Upper lobe of left lung (tissue), 6 donors: ENCODE data around the gene UNC5C. TPM values are rescaled to one million over a fixed set of nuclear protein-coding genes. Genes with fewer than 3 reads are reported as not detected.

Source experiments
- ATAC-seq, 2 donors: fragments of 200-7000 bp; cut with Tn5 transposase; one replicate each; pipeline ENCODE4 v1.9.1; 2022; ENCODE audit warnings: mild to moderate bottlenecking in 2 of 2, moderate library complexity in 2 of 2; ENCODE audit not compliant: low FRiP score in 2 of 2
- DNase-seq, 2 donors: peaks; one replicate each; pipeline ENCODE4 v3.0.0-alpha.2; 2019 to 2020
- H3K27ac ChIP-seq, 4 donors: fragments of 200-600 bp; sonication (generic); one replicate each; pipeline ENCODE4 v1.5.1; 2016 to 2019
- H3K27me3 ChIP-seq, 4 donors: fragments of 200-600 bp; sonication (generic); one replicate each; pipeline ENCODE4 v1.5.1; 2017 to 2019
- H3K36me3 ChIP-seq, 4 donors: fragments of 200-600 bp; sonication (generic); one replicate each; pipeline ENCODE4 v1.5.1; 2016 to 2019
- H3K4me1 ChIP-seq, 4 donors: fragments of 200-600 bp; sonication (generic); one replicate each; pipeline ENCODE4 v1.5.1; 2018 to 2019
- H3K4me3 ChIP-seq, 4 donors: fragments of 200-600 bp; sonication (generic); one replicate each; pipeline ENCODE4 v1.5.1; 2017 to 2019; ENCODE audit warnings: mild to moderate bottlenecking in 2 of 4, moderate library complexity in 1 of 4
- H3K9me3 ChIP-seq, 4 donors: fragments of 200-600 bp; sonication (generic); one replicate each; pipeline ENCODE4 v1.5.1; 2018 to 2019
- EP300 ChIP-seq, 4 donors: sonication (generic); formaldehyde crosslinking; IDR thresholded peaks; one replicate each; pipeline ENCODE4 v1.5.1; 2017; ENCODE audit warnings: antibody characterized with exemption in 4 of 4, control low read depth in 2 of 4
- POLR2A ChIP-seq, 4 donors: fragments of 450-650 bp; IDR thresholded peaks; one replicate each; pipeline ENCODE4 v1.5.1; 2016 to 2017; ENCODE audit warnings: antibody characterized with exemption in 4 of 4, mild to moderate bottlenecking in 2 of 4
- POLR2AphosphoS5 ChIP-seq, 2 donors: sonication (generic); formaldehyde crosslinking; IDR thresholded peaks; one replicate each; pipeline ENCODE4 v1.5.1; 2017; ENCODE audit warnings: antibody characterized with exemption in 2 of 2
- WGBS, 2 donors: methylation state at CpG; one replicate each; pipeline ENCODE4 v1.1.5; 2017 to 2018; 5-methylcytosine and 5-hydroxymethylcytosine counted together
- total RNA-seq, 6 donors: library from RNA; depleted of rRNA in 4 of 6; stranded (reverse); fragments of >200 nt in 4 of 6; gene quantifications; one replicate each; pipeline versions ENCODE4 v1.1.0 to v1.2.1, GENCODE V29; 2016 to 2021
- TF ChIP-seq, protein P1 (sequence below), 6 experiments: fragments of 450-650 bp in 4 of 6; fragments of 200-600 bp in 2 of 6; sonication (generic) in 2 of 6; IDR thresholded peaks; one replicate each; pipeline ENCODE4 v1.5.1; 2016 to 2019; ENCODE audit warnings: antibody characterized with exemption in 6 of 6
- donor health status: DM: no; HTN: no; CAD: no; lungs with moderate emphysema.
- donor health status: DM: no; HTN: yes; CAD: no; lungs with severe emphysema.

UNC5C gene
- total RNA-seq, 6 donors from 2014 or later, result 1.8 to 14.7 (median 3.2) TPM

DNA sequence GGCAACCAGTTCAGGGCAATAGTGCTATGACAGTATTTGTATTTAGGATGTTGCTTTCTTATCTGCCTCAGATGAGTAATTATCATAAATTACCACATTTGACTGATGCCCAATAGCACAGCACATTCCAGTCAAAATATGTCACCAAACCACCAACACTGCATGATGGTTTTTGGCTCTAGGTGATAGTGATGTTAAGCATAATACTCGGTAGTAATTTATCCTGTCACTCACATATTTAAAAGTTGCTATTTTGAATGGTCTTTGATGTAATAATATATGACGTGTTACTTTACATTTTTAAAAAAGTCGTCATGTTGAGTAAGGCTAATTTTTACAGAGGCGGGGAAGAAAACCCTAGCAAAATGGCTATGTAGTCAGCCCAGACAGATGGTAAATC is 42.5 kb downstream of the UNC5C start:
- 71 to 75% methylated on average over 4 of the region's 4 CpGs for WGBS, 2 donors
- no peak for ATAC-seq

DNA sequence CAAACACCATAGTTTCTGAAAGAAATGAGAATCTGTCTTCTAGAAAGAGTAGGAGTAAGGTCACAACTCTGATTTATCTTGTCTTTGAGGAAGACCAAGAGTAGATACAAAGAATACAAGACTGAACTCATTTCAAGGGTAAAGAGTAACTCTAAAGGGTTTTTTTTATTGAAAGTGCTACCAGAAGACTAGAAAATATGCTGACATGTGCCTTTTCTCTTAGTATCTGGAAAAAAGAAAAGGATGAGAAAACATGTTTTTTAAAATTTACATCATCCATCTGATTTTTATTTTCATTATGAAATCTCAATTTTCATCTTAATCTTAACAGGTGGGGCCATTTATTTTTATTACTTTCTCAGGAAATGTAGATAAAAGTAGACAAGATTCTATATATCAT is 43.0 kb downstream of the UNC5C start:
- H3K27me3 ChIP-seq, result no peaks in the 10 kb centered on the region
- ATAC-seq (no peak), DNase-seq (no peak)
- TF ChIP-seq POLR2AphosphoS5 (IDR thresholded peaks at IDR 0.05) (no peak), POLR2A (IDR thresholded peaks at IDR 0.05) (no peak), EP300 (IDR thresholded peaks at IDR 0.05) (no peak)
- TF ChIP-seq, protein P1, sequence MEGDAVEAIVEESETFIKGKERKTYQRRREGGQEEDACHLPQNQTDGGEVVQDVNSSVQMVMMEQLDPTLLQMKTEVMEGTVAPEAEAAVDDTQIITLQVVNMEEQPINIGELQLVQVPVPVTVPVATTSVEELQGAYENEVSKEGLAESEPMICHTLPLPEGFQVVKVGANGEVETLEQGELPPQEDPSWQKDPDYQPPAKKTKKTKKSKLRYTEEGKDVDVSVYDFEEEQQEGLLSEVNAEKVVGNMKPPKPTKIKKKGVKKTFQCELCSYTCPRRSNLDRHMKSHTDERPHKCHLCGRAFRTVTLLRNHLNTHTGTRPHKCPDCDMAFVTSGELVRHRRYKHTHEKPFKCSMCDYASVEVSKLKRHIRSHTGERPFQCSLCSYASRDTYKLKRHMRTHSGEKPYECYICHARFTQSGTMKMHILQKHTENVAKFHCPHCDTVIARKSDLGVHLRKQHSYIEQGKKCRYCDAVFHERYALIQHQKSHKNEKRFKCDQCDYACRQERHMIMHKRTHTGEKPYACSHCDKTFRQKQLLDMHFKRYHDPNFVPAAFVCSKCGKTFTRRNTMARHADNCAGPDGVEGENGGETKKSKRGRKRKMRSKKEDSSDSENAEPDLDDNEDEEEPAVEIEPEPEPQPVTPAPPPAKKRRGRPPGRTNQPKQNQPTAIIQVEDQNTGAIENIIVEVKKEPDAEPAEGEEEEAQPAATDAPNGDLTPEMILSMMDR (IDR thresholded peaks at IDR 0.05), result no peak
- H3K4me1 ChIP-seq, result no peaks in the 10 kb centered on the region
- no peaks in the 10 kb centered on the region for H3K36me3 ChIP-seq
- H3K4me3 ChIP-seq, result no peak overlapping the region
- H3K9me3 ChIP-seq, result no peaks in the 10 kb centered on the region
- H3K27ac ChIP-seq, result no peak overlapping the region

More for the DNA sequence above, 42.5 kb downstream of the UNC5C start:
- no peak overlapping the region for H3K27ac ChIP-seq
- DNase-seq, result no peak
- TF ChIP-seq, protein P1 (IDR thresholded peaks at IDR 0.05), result no peak
- TF ChIP-seq POLR2A (IDR thresholded peaks at IDR 0.05), result no peak
- no peak for TF ChIP-seq POLR2AphosphoS5 (IDR thresholded peaks at IDR 0.05)
- no peak for TF ChIP-seq EP300 (IDR thresholded peaks at IDR 0.05)
- no peaks in the 10 kb centered on the region for H3K4me1 ChIP-seq
- H3K27me3 ChIP-seq, result no peaks in the 10 kb centered on the region
- no peaks in the 10 kb centered on the region for H3K9me3 ChIP-seq
- H3K4me3 ChIP-seq, result no peak overlapping the region
- H3K36me3 ChIP-seq, result no peaks in the 10 kb centered on the region

DNA sequence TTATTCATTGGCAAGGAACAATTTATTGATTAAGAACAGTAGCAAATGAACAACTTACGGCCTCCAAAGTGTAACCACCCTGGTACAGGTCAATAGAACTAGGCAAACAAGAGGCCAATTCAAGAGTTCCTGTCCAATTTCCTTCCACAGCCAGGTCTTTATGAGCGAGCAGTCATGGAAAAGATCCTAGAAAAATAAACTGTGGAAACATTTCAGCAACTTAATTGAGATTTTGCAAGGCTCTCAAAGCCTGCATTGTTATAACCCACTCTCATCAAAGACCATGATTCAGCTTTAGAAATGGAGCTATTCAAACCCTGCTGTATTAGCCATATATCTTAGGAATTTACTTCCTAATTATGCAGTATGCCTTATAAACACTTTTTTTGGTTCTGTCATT is 43.6 kb downstream of the UNC5C start:
- TF ChIP-seq EP300 (IDR thresholded peaks at IDR 0.05) (no peak), POLR2AphosphoS5 (IDR thresholded peaks at IDR 0.05) (no peak), POLR2A (IDR thresholded peaks at IDR 0.05) (no peak)
- TF ChIP-seq, protein P1 (IDR thresholded peaks at IDR 0.05), result no peak
- Histone ChIP-seq H3K4me1 (no peaks in the 10 kb centered on the region), H3K4me3 (no peak overlapping the region), H3K27ac (no peak overlapping the region), H3K27me3 (no peaks in the 10 kb centered on the region), H3K9me3 (no peaks in the 10 kb centered on the region), H3K36me3 (no peaks in the 10 kb centered on the region)
- ATAC-seq (no peak), DNase-seq (no peak)
- WGBS, 2 donors, result 65 to 70% methylated on average over 2 of the region's 2 CpGs

DNA sequence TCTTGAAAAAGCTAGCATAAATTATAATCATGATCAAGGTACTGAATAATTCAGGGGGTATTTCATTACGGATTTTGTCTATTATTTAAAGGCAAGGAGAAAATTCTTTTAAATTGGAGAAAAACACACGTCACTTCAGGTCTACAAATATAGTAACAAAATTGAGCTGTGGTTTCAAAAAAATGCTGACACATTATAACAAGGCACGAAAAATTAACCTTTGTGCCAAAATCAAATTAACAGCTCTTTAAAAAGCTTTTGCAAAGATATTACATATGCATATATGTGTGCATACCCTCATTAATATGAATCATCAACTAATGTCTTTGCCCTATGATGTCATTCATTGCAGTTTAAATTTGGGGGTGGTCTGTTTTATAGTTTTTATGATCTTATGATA is 44.3 kb downstream of the UNC5C start:
- H3K36me3 ChIP-seq, result no peaks in the 10 kb centered on the region
- no peak for TF ChIP-seq POLR2AphosphoS5 (IDR thresholded peaks at IDR 0.05)
- no peak for TF ChIP-seq POLR2A (IDR thresholded peaks at IDR 0.05)
- TF ChIP-seq, protein P1 (IDR thresholded peaks at IDR 0.05), result no peak
- TF ChIP-seq EP300 (IDR thresholded peaks at IDR 0.05), result no peak
- H3K27me3 ChIP-seq, result no peaks in the 10 kb centered on the region
- 64 to 71% methylated on average over 3 of the region's 3 CpGs for whole genome bisulfite sequencing, 2 donors
- H3K4me3 ChIP-seq, result no peak overlapping the region
- ATAC-seq, result no peak
- H3K9me3 ChIP-seq, result no peaks in the 10 kb centered on the region
- H3K4me1 ChIP-seq, result no peaks in the 10 kb centered on the region
- no peak for DNase-seq
- no peak overlapping the region for H3K27ac ChIP-seq

DNA sequence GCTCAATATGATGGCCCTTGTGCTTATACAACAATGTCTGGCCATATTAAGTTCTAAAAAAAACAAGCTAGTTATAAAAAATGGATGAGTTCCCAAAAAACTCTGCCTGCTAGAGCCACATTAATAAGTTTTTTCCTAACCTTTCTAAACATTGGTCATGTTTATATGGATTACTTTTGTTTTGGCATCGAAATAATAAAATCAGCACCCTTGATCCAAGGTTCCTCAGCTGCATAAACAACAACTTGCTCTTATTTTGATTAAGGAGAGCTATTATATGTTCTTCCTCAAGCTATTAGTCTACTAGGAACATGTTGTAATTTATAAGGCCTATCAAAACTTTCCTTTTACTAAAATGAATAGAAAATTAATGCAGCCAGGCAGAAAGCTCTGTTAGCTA is 48.4 kb downstream of the UNC5C start:
- no peaks in the 10 kb centered on the region for H3K27me3 ChIP-seq
- H3K4me3 ChIP-seq, result no peak overlapping the region
- no peaks in the 10 kb centered on the region for H3K4me1 ChIP-seq
- no peaks in the 10 kb centered on the region for H3K9me3 ChIP-seq
- DNase-seq (no peak), ATAC-seq (no peak)
- H3K36me3 ChIP-seq, result no peaks in the 10 kb centered on the region
- 51 to 56% methylated on average over 1 of the region's 1 CpG for WGBS, 2 donors
- TF ChIP-seq POLR2A (IDR thresholded peaks at IDR 0.05) (no peak), EP300 (IDR thresholded peaks at IDR 0.05) (no peak), POLR2AphosphoS5 (IDR thresholded peaks at IDR 0.05) (no peak)
- TF ChIP-seq, protein P1 (IDR thresholded peaks at IDR 0.05), result no peak
- no peak overlapping the region for H3K27ac ChIP-seq
